HG03571 (cell line): Measurements from ENCODE around the gene COL4A4.

Source experiments
- ATAC-seq: cut with Tn5 transposase; IDR thresholded peaks from one replicate; pipeline ENCODE4 v1.9.1; 2021; ENCODE audit not compliant: unreplicated experiment

Gene COL4A4

DNA sequence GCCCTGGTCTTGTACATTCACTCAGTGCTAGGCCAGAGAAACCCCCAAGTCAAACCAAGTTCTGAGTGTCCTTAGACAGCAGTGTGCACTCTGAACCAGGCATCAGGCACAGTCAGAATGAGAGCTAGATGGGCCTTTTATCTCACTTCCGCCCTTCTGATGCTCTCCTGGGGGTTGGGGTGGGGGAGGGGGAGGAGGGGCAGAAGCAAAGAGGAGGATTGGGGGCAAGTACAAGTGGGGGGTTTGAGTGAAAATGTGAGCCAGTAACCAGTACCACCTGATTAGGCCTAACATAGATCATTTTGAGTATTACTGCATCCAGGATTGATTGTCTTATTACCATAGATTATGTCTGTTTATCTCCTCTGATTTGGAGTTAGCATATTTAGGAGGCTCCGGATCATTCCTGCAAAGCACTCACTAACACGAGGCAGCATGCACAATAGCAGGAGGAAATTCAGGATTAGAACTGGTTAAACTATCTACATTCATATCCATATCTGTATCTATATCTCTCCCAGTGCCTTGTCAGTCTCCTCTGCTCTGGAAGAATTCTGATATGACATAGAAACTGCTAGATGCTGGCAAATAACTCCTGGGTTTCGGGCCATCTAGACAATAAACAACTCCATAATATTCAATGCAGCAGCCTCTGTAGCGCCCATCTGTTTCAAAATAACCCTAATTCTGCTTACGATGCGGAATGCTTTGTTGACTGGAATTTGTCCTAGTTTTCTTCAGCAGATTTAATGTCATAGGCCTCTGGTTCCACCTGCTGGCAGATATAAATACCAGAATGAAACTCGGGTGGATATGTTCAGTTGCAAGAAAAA lies 179.0 kb downstream of the COL4A4 start:
- peak; percentile 99 for ATAC-seq

DNA sequence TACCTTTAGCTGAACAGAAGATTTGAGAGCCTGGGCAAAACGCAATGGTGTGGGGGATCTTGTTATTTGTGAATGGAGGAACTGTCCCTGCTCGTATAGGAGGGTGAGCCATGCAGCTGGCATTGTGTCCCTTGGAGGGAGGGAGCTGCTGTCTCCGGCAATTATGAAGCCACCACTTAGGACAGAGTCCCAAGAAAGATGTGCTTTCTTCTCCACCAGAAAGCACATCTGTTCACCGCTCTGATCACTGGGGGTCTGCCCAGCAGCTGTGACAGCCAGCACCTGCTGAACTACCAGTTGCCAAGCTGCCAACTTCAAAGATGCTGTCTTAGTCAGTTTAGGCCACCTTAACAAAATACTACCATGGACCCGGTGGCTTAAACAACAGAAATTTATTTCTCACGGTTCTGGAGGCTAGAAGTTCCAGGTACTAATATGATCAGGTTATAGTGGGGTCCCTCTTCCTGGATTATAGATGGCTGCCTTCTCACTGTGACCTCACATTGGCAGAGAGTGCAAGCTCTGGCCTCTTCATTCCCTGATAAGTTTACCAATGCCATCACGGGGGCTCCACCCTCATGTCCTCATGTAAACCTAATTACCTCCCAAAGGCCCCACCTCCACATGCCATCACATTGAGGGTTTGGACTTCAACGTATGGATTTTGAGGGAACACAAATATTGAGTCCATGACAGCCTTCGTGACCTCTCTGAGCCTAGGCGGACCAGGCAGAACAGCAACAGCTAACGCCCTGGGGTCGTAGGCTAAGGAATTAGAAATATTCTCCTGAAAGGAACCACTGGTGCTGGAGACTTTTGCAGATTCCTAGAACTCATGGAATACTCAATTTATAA lies 179.9 kb downstream of the COL4A4 start:
- no peak for ATAC-seq

DNA sequence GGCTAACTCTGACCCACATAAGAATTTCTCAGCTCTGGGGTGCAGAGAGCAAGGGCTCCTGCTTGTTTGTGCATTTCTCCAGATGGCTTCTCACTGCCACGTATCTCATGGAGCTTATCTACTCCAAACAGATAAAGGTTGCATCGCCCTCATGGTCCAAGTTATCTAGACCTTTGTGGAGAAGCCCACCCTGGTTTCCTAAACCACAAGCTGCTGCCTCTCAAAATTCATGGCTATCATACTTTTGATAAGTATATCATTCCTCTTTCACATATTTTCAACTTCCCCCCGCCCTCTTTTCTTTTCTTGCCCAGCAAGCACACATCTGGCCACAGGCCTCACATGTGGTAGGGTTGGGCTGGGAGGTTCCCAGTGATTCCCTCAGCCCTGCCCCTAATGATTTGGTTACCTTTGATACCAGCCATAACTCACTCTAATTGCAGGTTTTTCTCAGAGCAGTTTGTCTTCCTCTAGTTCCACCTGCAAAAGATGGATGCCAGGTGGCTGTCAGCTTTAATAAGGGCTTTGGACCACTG lies 182.1 kb downstream of the COL4A4 start:
- no peak for ATAC-seq

DNA sequence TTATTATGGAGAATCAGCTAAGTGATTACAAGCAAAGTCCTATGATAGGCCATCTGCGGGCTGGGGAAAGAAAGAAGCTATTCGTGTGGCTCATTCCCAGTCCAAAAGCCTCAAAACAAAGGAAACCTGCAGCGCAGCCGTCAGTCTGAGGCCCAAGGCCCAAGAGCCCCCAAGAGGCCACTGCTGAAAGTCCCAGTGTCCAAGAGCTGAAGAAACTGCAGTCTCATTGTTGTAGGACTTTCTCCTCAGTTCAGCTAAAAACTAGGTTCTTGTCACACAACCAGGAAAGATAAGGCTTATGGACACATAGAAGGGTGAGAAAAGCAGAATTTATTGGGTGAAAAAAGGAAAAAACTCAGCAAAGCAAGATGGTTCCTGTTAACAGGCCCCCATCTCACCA lies 185.0 kb downstream of the COL4A4 start:
- ATAC-seq: no peak

- no peak for ATAC-seq
These were observed 185.7 kb downstream of the COL4A4 start for GRCh38 chr2:226978300-226978699.

DNA sequence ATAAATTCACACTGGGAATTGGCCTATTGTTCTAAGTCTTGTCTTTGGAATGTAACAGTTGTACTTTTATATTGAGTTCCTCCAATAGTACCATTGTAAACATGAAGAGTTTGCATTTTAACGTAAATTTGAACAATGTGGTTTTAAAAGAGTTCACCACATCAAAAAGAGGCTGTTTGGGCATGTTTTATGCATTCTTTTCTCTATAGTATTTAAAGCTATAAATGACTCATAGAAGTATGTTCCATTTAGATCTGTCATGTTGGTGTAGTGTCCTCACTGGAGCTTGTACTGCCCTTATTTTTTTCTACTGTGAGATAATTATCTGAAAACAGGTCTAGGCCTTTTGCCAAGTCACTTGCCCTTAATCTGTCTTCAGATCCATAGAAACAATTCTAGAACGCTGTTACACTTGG lies 186.2 kb downstream of the COL4A4 start:
- ATAC-seq: no peak

DNA sequence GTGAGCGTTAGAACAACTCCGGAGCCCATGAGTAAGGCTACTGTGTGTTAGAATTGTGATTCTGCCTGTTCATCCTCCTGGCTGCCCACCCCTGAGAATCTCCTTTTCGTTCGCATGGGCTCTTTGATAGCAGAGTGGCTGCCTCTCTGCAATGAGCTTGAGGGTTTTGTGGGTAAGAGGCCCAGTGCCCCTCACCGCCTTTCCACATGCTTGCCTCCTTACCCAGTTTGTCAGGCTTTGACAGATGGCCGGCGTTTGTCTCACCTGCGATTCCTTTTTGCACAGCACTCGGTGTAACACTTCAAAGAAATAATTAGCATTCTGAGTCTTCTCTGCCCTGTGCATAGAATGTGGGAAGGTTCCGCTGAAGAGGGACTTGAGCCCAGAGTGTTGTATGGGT lies 190.2 kb downstream of the COL4A4 start:
- ATAC-seq: no peak

- ATAC-seq: no peak
These were observed 192.2 kb downstream of the COL4A4 start for GRCh38 chr2:226971770-226972169.

- ATAC-seq: peak; percentile 59
These were observed 192.9 kb downstream of the COL4A4 start for GRCh38 chr2:226971084-226971483.

- ATAC-seq: no peak
These were observed 193.6 kb downstream of the COL4A4 start for GRCh38 chr2:226970362-226970761.

DNA sequence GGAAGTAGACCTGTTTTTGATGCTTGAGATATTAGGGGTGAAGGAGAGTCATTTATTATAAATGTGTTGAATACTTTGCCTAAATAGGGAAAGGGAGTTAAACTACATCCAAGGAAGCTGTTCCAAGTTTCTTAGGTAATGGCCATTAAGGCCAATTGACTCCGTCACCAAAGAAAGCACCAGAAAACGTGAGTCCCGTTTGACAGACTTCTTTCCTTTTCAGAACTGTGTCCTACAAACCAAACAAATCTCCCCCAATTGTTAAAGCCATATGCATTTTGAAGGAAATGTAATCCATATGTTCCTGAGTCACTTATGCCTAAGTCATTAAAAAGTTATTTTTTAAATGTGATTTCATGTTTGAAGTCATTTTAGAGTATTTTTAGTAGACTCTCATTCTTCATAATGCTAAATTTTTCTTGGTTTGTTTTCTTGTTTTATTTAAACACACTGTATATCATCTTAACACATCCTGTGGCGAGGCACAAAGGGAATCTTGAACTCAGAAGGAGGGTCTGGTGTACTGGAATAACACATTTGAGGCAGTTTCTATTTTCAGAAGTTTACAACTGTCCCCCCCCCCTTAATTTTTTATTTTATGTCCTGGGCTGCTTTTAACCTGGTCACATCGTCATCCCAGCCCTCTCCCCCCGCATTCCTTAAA lies 194.5 kb downstream of the COL4A4 start:
- ATAC-seq: no peak

DNA sequence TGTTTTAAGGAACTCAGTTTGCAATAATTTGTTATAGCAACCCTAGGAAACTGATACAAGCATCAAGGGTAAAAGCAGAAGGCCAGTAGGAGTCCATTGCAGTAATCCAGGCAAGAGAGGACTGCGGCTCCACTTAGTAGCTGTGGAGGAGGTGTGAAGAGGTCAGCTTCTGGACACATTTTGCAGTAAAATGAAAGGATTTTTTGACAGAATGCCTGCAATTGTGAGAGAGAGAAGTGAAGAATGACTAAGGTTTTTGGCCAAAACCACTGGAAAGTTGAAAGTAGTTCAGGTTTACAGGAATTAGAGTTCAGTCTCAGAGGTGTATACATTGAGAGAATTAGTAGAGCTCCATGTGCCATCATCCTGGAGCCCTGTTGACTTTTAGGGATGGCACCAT lies 198.6 kb downstream of the COL4A4 start:
- no peak for ATAC-seq

- no peak for ATAC-seq
These were observed 200.5 kb downstream of the COL4A4 start for GRCh38 chr2:226963528-226963927.

DNA sequence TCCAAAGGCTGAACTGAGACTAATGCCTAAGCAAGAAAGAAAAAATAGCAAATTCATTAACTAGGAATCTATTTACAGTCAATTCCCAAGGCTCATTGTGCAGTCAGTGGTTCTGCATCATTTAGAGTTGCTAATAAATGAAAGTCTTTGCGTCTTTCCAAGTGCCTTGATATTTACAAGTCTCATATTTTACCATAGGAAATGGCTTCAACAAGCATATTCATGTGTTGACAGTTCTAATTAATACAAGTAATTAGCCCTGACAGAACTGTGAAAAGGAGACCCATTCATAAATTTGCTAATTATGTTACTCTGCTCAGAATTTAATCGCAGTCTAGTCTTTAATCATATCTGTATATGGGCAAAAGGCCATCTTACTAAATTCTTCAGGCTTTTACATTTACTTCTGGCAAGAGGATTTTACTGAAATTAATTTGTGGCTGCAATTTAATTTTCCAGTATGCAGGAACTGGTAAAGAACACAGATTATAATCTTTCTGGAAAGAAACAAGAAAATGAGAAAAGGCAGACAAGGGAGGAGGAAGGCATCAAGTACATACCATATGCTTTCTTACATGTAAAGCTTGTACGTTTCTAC lies 201.7 kb downstream of the COL4A4 start:
- ATAC-seq: no peak

GRCh38 chr2:226959418-226959817 lies 204.6 kb downstream of the COL4A4 start:
- ATAC-seq: no peak

DNA sequence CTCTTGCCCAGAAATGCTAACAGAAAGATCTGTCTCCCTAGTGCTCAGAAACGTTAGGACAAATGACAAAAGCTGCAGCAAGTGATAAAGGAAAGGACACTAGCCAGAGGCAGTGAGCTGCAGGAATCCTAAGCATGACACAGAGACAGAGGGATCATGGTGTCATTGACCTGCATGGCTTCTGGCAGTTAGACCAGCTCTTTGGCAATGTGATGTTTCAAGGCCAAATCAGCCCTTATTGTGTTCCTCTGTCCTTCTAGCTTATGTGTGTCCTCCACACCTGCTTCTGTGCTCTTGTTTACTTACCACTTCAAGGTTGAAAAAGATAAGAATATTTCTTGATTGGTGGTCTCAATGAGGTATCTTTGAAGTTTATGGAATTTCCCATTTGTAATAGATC lies 207.3 kb downstream of the COL4A4 start:
- ATAC-seq: no peak

GRCh38 chr2:226953826-226954225 lies 210.2 kb downstream of the COL4A4 start:
- no peak for ATAC-seq

DNA sequence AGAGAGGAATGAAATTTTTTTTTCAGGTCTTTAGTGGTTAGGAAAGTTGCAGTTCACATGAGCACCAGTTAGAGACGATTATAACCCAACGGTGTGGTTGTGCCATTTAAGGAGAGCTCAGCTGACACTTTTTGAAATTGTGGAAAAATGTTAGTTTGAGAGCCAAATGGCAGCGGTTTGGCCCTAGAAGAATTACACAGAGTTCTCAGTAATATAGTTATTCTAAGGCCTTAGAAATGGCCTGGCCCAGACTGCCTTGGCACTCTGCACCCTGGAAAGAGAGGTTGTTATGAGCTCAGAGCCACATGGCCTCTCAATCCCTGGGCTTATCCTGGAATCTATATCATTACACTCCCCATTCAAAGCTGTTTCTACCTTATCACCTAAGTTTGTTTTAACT lies 210.8 kb downstream of the COL4A4 start:
- ATAC-seq: no peak
